GM12891 (cell line): ENCODE data around the gene NDUFS7.

Experiments used
- POLR2AphosphoS5 ChIP-seq: IDR thresholded peaks from 2 replicates; pipeline ENCODE4 v1.6.1; 2011; ENCODE audit warnings: low read depth, low read length, control low read depth
- TAF1 ChIP-seq: IDR thresholded peaks from 2 replicates; pipeline ENCODE4 v1.6.1; 2011; ENCODE audit warnings: low read depth, low read length, control low read depth

DNA sequence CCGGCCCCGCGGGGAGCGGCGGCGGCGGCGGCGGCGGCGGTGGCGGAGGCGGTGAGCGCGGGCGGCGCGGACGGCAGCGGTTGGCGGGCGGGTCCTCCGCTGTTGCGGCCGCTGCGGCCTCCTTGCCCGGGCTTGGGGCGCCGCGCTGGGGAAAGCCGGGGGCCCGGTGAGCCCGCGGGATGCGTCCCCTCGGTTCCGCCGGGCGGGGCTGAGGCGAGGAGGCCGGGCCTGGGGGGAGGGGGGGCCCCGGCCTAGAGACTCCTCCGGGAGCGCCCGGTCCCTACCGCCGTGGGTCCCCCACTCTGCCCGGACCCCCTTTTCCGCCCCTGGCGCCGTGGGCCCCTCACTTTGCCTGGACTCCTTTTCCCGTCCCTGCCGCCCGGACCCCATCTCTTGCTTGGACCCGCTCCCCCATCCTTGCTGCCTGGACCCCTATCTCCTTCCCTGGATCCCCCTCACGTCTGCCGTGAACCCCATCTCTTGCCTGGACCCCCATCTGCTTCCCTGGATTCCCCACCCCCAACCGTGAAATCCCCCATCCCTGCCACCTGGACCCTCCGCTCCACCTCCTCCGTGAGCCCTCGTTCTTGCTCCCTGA is 28.6 kb upstream of the NDUFS7 start:
- no peak for TF ChIP-seq POLR2AphosphoS5
- TF ChIP-seq TAF1, result no peak
